Activated T-helper 1 cell treated with Interleukin-2 at 50 U/mL for 16 hours (primary cell): ENCODE data around the gene RNF112.
"Not testable (repeated sequence)": the region's sequence is repeated elsewhere in the genome, so short reads cannot be mapped to it uniquely, and the experiment has no call there.

ENCODE experiments used
- DNase-seq: peaks from one replicate; pipeline ENCODE4 v3.0.0-alpha.2; 2020; ENCODE audit warnings: low read depth

The RNF112 gene

DNA sequence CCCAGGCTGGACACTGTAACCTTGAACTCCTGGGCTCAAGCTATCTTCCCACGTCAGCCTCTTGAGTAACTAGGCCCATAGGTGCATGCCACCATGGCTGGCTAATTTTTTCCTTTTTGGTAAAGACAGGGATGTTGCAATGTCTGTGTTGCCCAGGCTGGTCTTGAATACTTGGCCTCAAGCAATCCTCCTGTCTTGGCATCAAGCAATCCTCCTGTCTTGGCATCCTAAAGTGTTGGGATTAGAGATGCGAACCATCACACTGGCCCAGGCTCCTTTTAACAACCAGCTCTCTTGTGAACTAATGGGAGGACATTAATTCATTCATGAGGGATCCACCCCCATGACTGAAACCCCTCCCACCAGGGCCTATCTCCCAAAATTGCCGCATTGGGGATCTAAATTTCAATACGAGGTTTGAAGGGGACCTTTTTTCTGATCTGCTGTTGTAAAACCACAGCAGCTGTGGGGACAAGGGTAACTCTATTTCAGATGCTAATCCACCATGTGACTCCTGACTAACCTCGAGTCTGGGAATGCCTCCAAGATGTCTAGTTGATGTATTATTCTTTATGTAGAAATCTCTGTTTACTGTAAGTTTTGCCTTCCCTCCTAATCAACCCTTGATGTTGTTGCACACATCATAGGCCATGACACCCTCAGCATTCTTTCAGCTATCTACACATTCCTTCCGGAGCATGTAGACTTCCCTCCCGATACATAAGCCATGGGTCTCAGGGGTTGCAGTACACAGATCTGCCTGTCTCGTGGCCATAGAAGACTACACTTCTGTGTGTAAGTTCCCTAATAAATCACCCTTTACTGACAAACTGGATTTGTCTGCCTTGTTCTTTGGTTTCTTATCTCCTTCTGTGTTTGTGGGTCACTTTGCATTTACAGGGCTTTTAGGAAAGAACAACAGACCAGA, 37.6 kb downstream of the RNF112 start:
- no peak for DNase-seq

GRCh38 chr17:19449656-19450055, 38.6 kb downstream of the RNF112 start:
- no peak for DNase-seq

DNA sequence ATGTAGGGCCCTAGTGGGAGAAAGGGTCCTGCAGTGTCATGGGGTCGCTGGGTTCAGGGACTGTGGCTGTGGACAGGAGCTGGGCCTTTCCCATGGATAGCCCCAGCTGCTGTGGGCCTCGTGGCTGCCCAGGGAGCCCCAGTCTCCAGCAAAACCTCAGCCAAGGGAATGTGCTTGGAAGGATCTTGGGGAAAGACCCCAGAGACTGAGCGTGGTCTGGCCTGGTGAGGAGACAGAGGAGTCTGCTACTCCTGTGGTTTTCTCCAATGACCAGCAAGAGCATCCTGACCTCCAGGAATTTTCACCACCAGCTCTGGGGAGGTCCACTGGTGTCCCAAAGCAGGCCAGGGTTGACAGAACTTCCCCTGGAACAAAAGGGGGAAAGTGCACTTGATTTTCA, 42.3 kb downstream of the RNF112 start:
- DNase-seq = no peak

- no peak for DNase-seq
Measured at GRCh38 chr17:19454074-19454473, 43.0 kb downstream of the RNF112 start.

GRCh38 chr17:19456016-19456927, 45.2 kb downstream of the RNF112 start:
- no peak for DNase-seq

GRCh38 chr17:19457046-19457445, 46.0 kb downstream of the RNF112 start:
- no peak for DNase-seq

- no peak for DNase-seq
Measured at GRCh38 chr17:19457830-19458271, 46.8 kb downstream of the RNF112 start.

DNA sequence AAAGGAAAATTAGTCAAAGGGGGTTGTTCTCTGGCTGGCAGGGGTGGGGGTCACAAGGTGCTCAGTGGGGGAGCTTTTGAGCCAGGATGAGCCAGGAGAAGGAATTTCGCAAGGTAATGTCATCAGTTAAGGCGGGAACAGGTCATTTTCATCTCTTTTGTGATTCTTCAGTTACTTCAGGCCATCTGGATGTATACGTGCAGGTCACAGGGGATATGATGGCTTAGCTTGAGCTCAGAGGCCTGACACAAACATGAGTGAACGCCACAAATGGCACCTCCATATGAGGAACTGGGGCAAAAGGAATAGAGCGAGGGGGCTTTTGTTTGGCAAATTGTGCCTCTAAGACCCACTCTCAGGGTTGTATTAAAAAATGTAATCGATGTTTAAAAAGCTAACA, 47.4 kb downstream of the RNF112 start:
- not testable (repeated sequence) for DNase-seq

DNA sequence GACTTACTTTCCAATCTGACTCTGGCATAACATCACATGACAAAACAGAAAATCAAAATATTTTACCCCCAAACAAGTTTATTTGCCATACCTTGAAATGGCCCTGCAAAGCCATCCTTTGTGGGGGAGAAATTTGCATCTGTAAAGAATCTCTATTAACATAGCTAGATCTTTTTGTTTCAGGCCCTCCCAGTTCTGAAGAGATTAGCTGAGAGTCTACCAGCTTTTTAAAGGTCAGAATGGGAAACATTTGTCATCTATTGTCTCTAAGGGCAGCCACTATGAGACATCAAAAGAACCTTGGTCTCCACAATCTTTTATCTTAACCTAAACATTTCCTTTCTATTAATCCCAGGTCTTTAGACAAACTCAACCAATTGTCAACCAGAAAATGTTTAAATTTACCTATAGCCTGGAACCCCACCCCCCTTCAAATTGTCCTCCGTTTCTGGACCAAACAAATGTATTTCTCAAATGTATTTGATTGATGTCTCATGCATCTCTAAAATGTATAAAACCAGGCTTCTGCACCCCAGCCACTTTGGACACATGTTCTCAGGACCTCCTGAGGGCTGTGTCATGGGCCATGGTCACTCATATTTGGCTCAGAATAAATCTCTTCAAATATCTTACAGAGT, 48.1 kb downstream of the RNF112 start:
- DNase-seq = not testable (repeated sequence)

GRCh38 chr17:19460700-19461099, 49.7 kb downstream of the RNF112 start:
- DNase-seq = no peak

DNA sequence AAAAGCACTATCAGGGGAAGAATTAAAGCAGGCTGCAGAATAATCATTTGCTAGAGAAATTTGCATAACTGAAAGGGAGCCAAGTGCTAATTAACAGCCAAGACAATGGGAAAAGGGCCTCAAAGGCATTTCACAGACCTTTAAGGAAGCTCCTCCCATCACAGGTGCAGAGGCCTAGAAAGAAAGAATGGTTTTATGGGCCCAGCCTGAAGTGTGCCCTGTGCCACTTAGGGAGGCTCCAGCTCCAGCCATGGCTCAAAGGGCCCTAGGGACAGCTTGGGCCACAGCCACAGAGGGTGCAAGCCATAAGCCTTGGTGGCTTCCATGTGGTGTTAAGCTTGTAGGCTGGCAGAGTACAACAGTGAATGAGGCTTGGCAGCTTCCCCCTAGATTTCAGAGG, 50.1 kb downstream of the RNF112 start:
- DNase-seq = no peak

DNA sequence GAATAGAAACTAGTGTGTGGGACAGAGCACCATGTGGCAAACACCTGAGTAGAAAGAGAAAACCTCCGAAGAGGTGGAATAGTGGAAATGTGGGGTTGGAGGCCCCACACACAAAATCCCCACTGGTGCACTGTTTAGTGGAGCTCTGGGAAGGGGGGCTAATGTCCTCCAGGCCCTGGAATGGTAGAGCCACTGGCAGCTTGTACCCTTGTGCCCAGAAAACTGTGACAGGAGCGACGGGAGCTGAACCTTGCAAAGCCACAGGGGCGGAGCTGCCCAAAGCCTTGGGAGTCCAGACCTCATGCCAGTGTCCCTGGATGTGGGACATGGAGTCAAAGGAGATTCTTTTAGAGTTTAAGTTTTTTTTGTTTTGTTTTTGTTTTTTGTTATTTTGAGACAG, 50.6 kb downstream of the RNF112 start:
- DNase-seq = no peak

DNA sequence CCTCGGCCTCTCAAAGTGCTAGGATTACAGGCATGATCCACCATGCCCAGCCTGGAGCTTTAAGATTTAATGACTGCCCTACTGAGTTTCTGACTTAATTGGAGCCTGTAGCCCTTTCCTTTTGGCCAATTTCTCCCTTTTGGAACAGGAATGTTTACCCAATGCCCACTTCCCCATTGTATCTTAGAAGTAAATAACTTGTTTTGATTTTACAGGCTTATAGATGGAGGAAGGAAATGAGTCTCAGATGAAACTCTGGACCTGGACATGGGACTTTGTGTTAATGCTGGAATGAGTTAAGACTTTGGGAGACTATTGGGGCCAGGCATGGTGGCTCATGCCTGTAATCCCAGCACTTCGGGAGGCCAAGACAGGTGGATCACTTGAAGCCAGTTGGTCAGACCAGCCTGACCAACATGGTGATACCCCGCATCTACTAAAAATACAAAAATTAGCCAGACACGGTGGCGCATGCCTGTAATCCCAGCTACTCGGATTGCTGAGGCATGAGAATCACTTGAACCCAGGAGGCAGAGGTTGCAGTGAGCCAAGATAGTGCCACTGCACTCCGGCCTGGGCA, 51.5 kb downstream of the RNF112 start:
- DNase-seq = not testable (repeated sequence)

- no peak for DNase-seq
Measured at GRCh38 chr17:19464031-19465026, 53.3 kb downstream of the RNF112 start.
